GM19324 (cell line): ENCODE results near the gene TMPRSS9.

Experiments
- ATAC-seq: cut with Tn5 transposase; IDR thresholded peaks from one replicate; pipeline ENCODE4 v1.9.1; 2021; ENCODE audit warnings: mild to moderate bottlenecking, moderate library complexity; ENCODE audit not compliant: unreplicated experiment, low FRiP score

TMPRSS9 gene

GRCh38 chr19:2429917-2430535, 70.0 kb downstream of the TMPRSS9 start:
- no peak for ATAC-seq

GRCh38 chr19:2431318-2432055, 71.4 kb downstream of the TMPRSS9 start:
- ATAC-seq: no peak

GRCh38 chr19:2432131-2432848, 72.2 kb downstream of the TMPRSS9 start:
- no peak for ATAC-seq

- ATAC-seq: no peak
These were observed 73.8 kb downstream of the TMPRSS9 start for GRCh38 chr19:2433854-2434253.

- no peak for ATAC-seq
These were observed 74.2 kb downstream of the TMPRSS9 start for GRCh38 chr19:2434267-2434666.

GRCh38 chr19:2434721-2435265, 74.7 kb downstream of the TMPRSS9 start:
- no peak for ATAC-seq

- ATAC-seq: no peak
These were observed 76.3 kb downstream of the TMPRSS9 start for GRCh38 chr19:2436384-2436783.

GRCh38 chr19:2436926-2437325, 76.9 kb downstream of the TMPRSS9 start:
- ATAC-seq: no peak

- no peak for ATAC-seq
These were observed 78.1 kb downstream of the TMPRSS9 start for GRCh38 chr19:2438178-2438577.

GRCh38 chr19:2440515-2440914, 80.5 kb downstream of the TMPRSS9 start:
- ATAC-seq: no peak

GRCh38 chr19:2441096-2441752, 81.2 kb downstream of the TMPRSS9 start:
- no peak for ATAC-seq

GRCh38 chr19:2443116-2443784, 83.2 kb downstream of the TMPRSS9 start:
- ATAC-seq: no peak

GRCh38 chr19:2443785-2444182, 83.7 kb downstream of the TMPRSS9 start:
- ATAC-seq: no peak

GRCh38 chr19:2444251-2445002, 84.4 kb downstream of the TMPRSS9 start:
- ATAC-seq: no peak

- no peak for ATAC-seq
These were observed 86.3 kb downstream of the TMPRSS9 start for GRCh38 chr19:2446381-2446780.

- no peak for ATAC-seq
These were observed 89.0 kb downstream of the TMPRSS9 start for GRCh38 chr19:2449019-2449418.

GRCh38 chr19:2451138-2451537, 91.1 kb downstream of the TMPRSS9 start:
- ATAC-seq: no peak

- ATAC-seq: no peak
These were observed 91.7 kb downstream of the TMPRSS9 start for GRCh38 chr19:2451741-2452140.

GRCh38 chr19:2453431-2454025, 93.5 kb downstream of the TMPRSS9 start:
- no peak for ATAC-seq
